Measurements from ENCODE around the gene TRIM42.

Gene TRIM42

DNA sequence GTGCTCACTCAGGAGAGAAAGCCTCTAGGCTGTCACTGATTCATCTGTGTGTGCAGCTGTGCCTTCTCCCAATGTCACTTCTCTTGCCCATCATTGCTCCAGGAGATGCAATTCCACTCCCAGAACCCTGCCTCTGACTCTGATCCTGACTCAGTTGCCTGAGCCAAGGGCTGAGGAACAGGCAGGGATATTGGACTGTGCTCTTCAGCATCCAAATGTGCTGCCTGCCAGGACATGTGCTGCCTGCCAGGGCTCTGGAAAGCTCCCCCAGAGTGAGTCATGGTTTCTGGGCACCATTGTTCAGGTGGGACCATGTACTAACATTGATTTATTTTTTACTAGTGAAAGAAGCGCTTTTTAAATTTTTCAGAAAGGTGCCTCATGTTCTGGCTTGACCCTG, 71.0 kb downstream of the TRIM42 start:
- no peak for FAIRE-seq

More for the DNA sequence above, 71.0 kb downstream of the TRIM42 start:
- DNase-seq (ENCODE audit: insufficient read length, low spot score), result no peak
- TF ChIP-seq SPI1 (IDR thresholded peaks at IDR 0.05; ENCODE audit: low read depth, low read length), result no peak
- TF ChIP-seq POLR2AphosphoS5 (IDR thresholded peaks at IDR 0.05; ENCODE audit: low read depth, low read length), result no peak
- no peak for TF ChIP-seq TAF1 (IDR thresholded peaks at IDR 0.05; ENCODE audit: low read depth, low read length)
- no peak for TF ChIP-seq POU2F2 (IDR thresholded peaks at IDR 0.05; ENCODE audit: low read depth, low read length)
- no peak for TF ChIP-seq PAX5 (IDR thresholded peaks at IDR 0.05; ENCODE audit: insufficient read depth, low read length, severe bottlenecking)
- no peak for TF ChIP-seq POLR2A (IDR thresholded peaks at IDR 0.05; ENCODE audit: low read depth, low read length)
